ENCODE data around the gene MAD1L1. TPM values are rescaled to one million over a fixed set of nuclear protein-coding genes. Genes with fewer than 3 reads are reported as not detected.

The MAD1L1 gene
- total RNA-seq, 1 experiment from 2014 or later: 50.8 TPM

GRCh38 chr7:1994931-1995330 is 237.8 kb downstream of the MAD1L1 start:
- H2AFZ ChIP-seq: no peak overlapping the region
- no TSS peak for BruUV-seq (replicated peaks)
- no peaks in the 10 kb centered on the region for H3K36me3 ChIP-seq (ENCODE audit: low read depth)
- H3K9me3 ChIP-seq (ENCODE audit: insufficient read depth, low read depth): no peaks in the 10 kb centered on the region
- H3K27ac ChIP-seq: no peak overlapping the region
- intact Hi-C loops (cut with micrococcal nuclease; ENCODE audit: unreplicated experiment): no loop called here
- no peaks in the 10 kb centered on the region for H3K9me2 ChIP-seq (ENCODE audit: insufficient read depth)
- H3K79me2 ChIP-seq (ENCODE audit: low read depth): no peaks in the 10 kb centered on the region
- H3K4me2 ChIP-seq: no peak overlapping the region
- ChIA-PET CTCF (no interaction called here), POLR2A (ENCODE audit: unreplicated experiment) (no interaction called here)
- H4K20me1 ChIP-seq (ENCODE audit: insufficient read depth): peaks cover 3% of the 10 kb centered on the region; the same call in 1 of the 2 replicates
- no peaks in the 10 kb centered on the region for H3K27me3 ChIP-seq (ENCODE audit: insufficient read depth, low read depth)
- TF ChIP-seq CTCF (conservative IDR thresholded peaks at IDR 0.05) (no peak), EZH2 (IDR thresholded peaks at IDR 0.05; ENCODE audit: low read depth) (no peak)
- no peaks in the 10 kb centered on the region for H3F3A ChIP-seq (ENCODE audit: insufficient read depth, low read depth)
- no peaks in the 10 kb centered on the region for H3K4me1 ChIP-seq (replicated peaks; ENCODE audit: insufficient read depth)
- no peak for DNase-seq
- H3K4me3 ChIP-seq: no peak overlapping the region

GRCh38 chr7:1993776-1994740 is 238.7 kb downstream of the MAD1L1 start:
- Histone ChIP-seq H3K79me2 (ENCODE audit: low read depth) (no peaks in the 10 kb centered on the region), H4K20me1 (ENCODE audit: insufficient read depth) (peaks cover 3% of the 10 kb centered on the region; the same call in 1 of the 2 replicates), H3K9me3 (ENCODE audit: insufficient read depth, low read depth) (no peaks in the 10 kb centered on the region), H3K27me3 (ENCODE audit: insufficient read depth, low read depth) (no peaks in the 10 kb centered on the region), H3K36me3 (ENCODE audit: low read depth) (no peaks in the 10 kb centered on the region), H3K4me1 (replicated peaks; ENCODE audit: insufficient read depth) (no peaks in the 10 kb centered on the region), H3K4me3 (no peak overlapping the region), H2AFZ (no peak overlapping the region), H3K4me2 (no peak overlapping the region), H3F3A (ENCODE audit: insufficient read depth, low read depth) (no peaks in the 10 kb centered on the region), H3K9me2 (ENCODE audit: insufficient read depth) (no peaks in the 10 kb centered on the region), H3K27ac (no peak overlapping the region)
- TF ChIP-seq CTCF (conservative IDR thresholded peaks at IDR 0.05) (no peak), EZH2 (IDR thresholded peaks at IDR 0.05; ENCODE audit: low read depth) (no peak)
- BruUV-seq (replicated peaks): no TSS peak
- no peak for DNase-seq
- CTCF ChIA-PET: no interaction called here
- intact Hi-C loops (cut with micrococcal nuclease; ENCODE audit: unreplicated experiment): no loop called here
- POLR2A ChIA-PET (ENCODE audit: unreplicated experiment): no interaction called here

GRCh38 chr7:1993031-1993695 is 239.6 kb downstream of the MAD1L1 start:
- H2AFZ ChIP-seq: no peak overlapping the region
- H3K36me3 ChIP-seq (ENCODE audit: low read depth): no peaks in the 10 kb centered on the region
- H3K4me3 ChIP-seq: no peak overlapping the region
- H3K27me3 ChIP-seq (ENCODE audit: insufficient read depth, low read depth): no peaks in the 10 kb centered on the region
- no peak for TF ChIP-seq CTCF (conservative IDR thresholded peaks at IDR 0.05)
- TF ChIP-seq EZH2 (IDR thresholded peaks at IDR 0.05; ENCODE audit: low read depth): no peak
- H3K9me2 ChIP-seq (ENCODE audit: insufficient read depth): no peaks in the 10 kb centered on the region
- peaks cover 2% of the 10 kb centered on the region; the same call in 1 of the 2 replicates for H4K20me1 ChIP-seq (ENCODE audit: insufficient read depth)
- no peaks in the 10 kb centered on the region for H3K9me3 ChIP-seq (ENCODE audit: insufficient read depth, low read depth)
- H3F3A ChIP-seq (ENCODE audit: insufficient read depth, low read depth): no peaks in the 10 kb centered on the region
- H3K4me1 ChIP-seq (replicated peaks; ENCODE audit: insufficient read depth): no peaks in the 10 kb centered on the region
- no peaks in the 10 kb centered on the region for H3K79me2 ChIP-seq (ENCODE audit: low read depth)
- ChIA-PET CTCF (no interaction called here), POLR2A (ENCODE audit: unreplicated experiment) (no interaction called here)
- no TSS peak for BruUV-seq (replicated peaks)
- no peak for DNase-seq
- intact Hi-C loops (cut with micrococcal nuclease; ENCODE audit: unreplicated experiment): no loop called here
- no peak overlapping the region for H3K4me2 ChIP-seq
- H3K27ac ChIP-seq: no peak overlapping the region

Measured in PC-9 (cell line).